Activated CD4-positive, CD25-positive, alpha-beta regulatory T cell treated with anti-CD3 and anti-CD28 coated beads, Interleukin-2, amount 50 U/mL, for 16 hours (primary cell): ENCODE data around the gene KIF26A.
"Not testable (repeated sequence)": the region's sequence is repeated elsewhere in the genome, so short reads cannot be mapped to it uniquely, and the experiment has no call there.

ENCODE experiments used
- DNase-seq: peaks from one replicate; pipeline ENCODE4 v3.0.0-alpha.2; 2020; ENCODE audit warnings: low read depth, low spot score

Gene KIF26A

GRCh38 chr14:104221071-104221625 is 82.8 kb downstream of the KIF26A start:
- no peak for DNase-seq

GRCh38 chr14:104221636-104222369 is 83.4 kb downstream of the KIF26A start:
- DNase-seq, result no peak

GRCh38 chr14:104222396-104223036 is 84.1 kb downstream of the KIF26A start:
- no peak for DNase-seq

- no peak for DNase-seq
Observed at GRCh38 chr14:104223101-104224041, 85.0 kb downstream of the KIF26A start.

- DNase-seq, result no peak
Observed at GRCh38 chr14:104224131-104224505, 85.7 kb downstream of the KIF26A start.

GRCh38 chr14:104224506-104225277 is 86.3 kb downstream of the KIF26A start:
- no peak for DNase-seq

- DNase-seq, result not testable (repeated sequence)
Observed at GRCh38 chr14:104225278-104226190, 87.1 kb downstream of the KIF26A start.

- no peak for DNase-seq
Observed at GRCh38 chr14:104226421-104227383, 88.3 kb downstream of the KIF26A start.

GRCh38 chr14:104227806-104228205 is 89.4 kb downstream of the KIF26A start:
- DNase-seq, result no peak

GRCh38 chr14:104228221-104228620 is 89.8 kb downstream of the KIF26A start:
- no peak for DNase-seq

GRCh38 chr14:104228716-104229533 is 90.5 kb downstream of the KIF26A start:
- no peak for DNase-seq

GRCh38 chr14:104229534-104230055 is 91.2 kb downstream of the KIF26A start:
- DNase-seq, result no peak

- no peak for DNase-seq
Observed at GRCh38 chr14:104230119-104230815, 91.9 kb downstream of the KIF26A start.
